BE2C (cell line): ENCODE measurements around the gene CERS4.

Source experiments
- DNase-seq: peaks from one replicate; pipeline ENCODE4 v3.0.0-alpha.2; 2020
- H3K27me3 ChIP-seq: fragments of 250-450 bp; sonication (Bioruptor Pico); 2 replicates; pipeline ENCODE4 v1.5.1; 2020; ENCODE audit warnings: mild to moderate bottlenecking
- H3K36me3 ChIP-seq: fragments of 250-450 bp; sonication (Bioruptor Pico); 2 replicates; pipeline ENCODE4 v1.5.1; 2020; ENCODE audit warnings: mild to moderate bottlenecking
- H3K4me1 ChIP-seq: fragments of 250-450 bp; sonication (Bioruptor Pico); 2 replicates; pipeline ENCODE4 v1.5.1; 2020
- H3K4me3 ChIP-seq: 2 replicates; pipeline ENCODE4 v1.5.1; 2011; ENCODE audit warnings: low read depth, low read length
- H3K9me3 ChIP-seq: fragments of 250-450 bp; sonication (Bioruptor Pico); 2 replicates; pipeline ENCODE4 v1.5.1; 2020
- TF ChIP-seq, protein P1 (sequence below): IDR thresholded peaks from 2 replicates; pipeline ENCODE4 v1.5.1; 2012; ENCODE audit warnings: mild to moderate bottlenecking, low read depth, low read length

CERS4 gene

GRCh38 chr19:8238251-8238650, 29.1 kb downstream of the CERS4 start:
- Histone ChIP-seq H3K27me3 (no peaks in the 10 kb centered on the region), H3K9me3 (no peaks in the 10 kb centered on the region; the same call in 1 of the 2 replicates), H3K4me1 (peaks cover 5% of the 10 kb centered on the region; the same call in 1 of the 2 replicates), H3K4me3 (no peak overlapping the region), H3K36me3 (no peaks in the 10 kb centered on the region)
- TF ChIP-seq, protein P1, sequence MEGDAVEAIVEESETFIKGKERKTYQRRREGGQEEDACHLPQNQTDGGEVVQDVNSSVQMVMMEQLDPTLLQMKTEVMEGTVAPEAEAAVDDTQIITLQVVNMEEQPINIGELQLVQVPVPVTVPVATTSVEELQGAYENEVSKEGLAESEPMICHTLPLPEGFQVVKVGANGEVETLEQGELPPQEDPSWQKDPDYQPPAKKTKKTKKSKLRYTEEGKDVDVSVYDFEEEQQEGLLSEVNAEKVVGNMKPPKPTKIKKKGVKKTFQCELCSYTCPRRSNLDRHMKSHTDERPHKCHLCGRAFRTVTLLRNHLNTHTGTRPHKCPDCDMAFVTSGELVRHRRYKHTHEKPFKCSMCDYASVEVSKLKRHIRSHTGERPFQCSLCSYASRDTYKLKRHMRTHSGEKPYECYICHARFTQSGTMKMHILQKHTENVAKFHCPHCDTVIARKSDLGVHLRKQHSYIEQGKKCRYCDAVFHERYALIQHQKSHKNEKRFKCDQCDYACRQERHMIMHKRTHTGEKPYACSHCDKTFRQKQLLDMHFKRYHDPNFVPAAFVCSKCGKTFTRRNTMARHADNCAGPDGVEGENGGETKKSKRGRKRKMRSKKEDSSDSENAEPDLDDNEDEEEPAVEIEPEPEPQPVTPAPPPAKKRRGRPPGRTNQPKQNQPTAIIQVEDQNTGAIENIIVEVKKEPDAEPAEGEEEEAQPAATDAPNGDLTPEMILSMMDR = no peak
- DNase-seq = no peak

GRCh38 chr19:8239528-8240273, 30.5 kb downstream of the CERS4 start:
- H3K36me3 ChIP-seq = no peaks in the 10 kb centered on the region
- H3K27me3 ChIP-seq = no peaks in the 10 kb centered on the region
- no peak for DNase-seq
- H3K4me3 ChIP-seq = no peak overlapping the region
- H3K4me1 ChIP-seq = peaks cover 5% of the 10 kb centered on the region; the same call in 1 of the 2 replicates
- TF ChIP-seq, protein P1 = no peak
- H3K9me3 ChIP-seq = no peaks in the 10 kb centered on the region; the same call in 1 of the 2 replicates

- Histone ChIP-seq H3K36me3 (no peaks in the 10 kb centered on the region), H3K4me1 (peaks cover 5% of the 10 kb centered on the region; the same call in 1 of the 2 replicates), H3K27me3 (no peaks in the 10 kb centered on the region), H3K9me3 (no peaks in the 10 kb centered on the region; the same call in 1 of the 2 replicates), H3K4me3 (peak overlapping the region; percentile 32)
- DNase-seq = peak; percentile 80
- TF ChIP-seq, protein P1 = no peak
These were observed 31.4 kb downstream of the CERS4 start for GRCh38 chr19:8240274-8241229.

GRCh38 chr19:8241646-8242045, 32.5 kb downstream of the CERS4 start:
- Histone ChIP-seq H3K27me3 (no peaks in the 10 kb centered on the region), H3K9me3 (no peaks in the 10 kb centered on the region; the same call in 1 of the 2 replicates), H3K4me1 (peaks cover 5% of the 10 kb centered on the region; the same call in 1 of the 2 replicates), H3K4me3 (no peak overlapping the region), H3K36me3 (no peaks in the 10 kb centered on the region)
- TF ChIP-seq, protein P1 = no peak
- DNase-seq = no peak

DNA sequence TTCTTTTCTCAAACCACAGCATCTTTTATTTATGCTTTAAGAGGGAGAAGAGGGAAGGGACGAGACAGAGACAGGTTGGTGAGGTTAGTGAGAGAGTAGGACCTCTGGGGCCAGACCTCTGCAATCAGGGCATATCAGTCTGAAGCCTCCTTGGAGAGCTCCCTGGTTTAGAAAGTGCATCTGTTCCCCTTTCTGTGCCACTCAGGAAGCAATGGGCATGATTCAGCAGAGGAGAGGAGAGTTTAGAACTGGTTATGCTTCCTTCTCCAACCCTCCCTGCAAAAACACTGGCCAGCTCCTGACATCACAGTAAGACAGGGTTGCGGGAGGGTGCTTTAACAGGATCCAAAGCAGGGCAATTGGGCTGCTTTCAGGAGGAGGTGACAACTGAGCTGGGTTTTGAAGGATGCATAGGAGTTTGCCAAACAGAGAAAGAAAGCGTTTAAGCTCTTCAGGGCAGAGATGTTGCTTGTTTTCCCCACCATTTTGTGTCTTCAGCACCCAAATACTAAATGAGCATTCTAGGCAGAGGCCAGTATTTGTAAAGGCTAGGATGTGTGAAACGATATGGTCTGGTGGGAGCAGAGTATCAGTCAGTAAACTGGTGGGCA, 33.1 kb downstream of the CERS4 start:
- H3K9me3 ChIP-seq = no peaks in the 10 kb centered on the region; the same call in 1 of the 2 replicates
- DNase-seq = no peak
- TF ChIP-seq, protein P1 = no peak
- H3K36me3 ChIP-seq = no peaks in the 10 kb centered on the region
- peaks cover 5% of the 10 kb centered on the region; the same call in 1 of the 2 replicates for H3K4me1 ChIP-seq
- no peak overlapping the region for H3K4me3 ChIP-seq
- H3K27me3 ChIP-seq = no peaks in the 10 kb centered on the region
